GM10248 (cell line): ENCODE results near the gene MLLT1.

Experiments
- CTCF ChIA-PET: fragments of 300-600 bp; sonication (Branson Sonifier 250); formaldehyde crosslinking; extraction: SDS; loops from one replicate; lab custom pipeline; 2021; ENCODE audit warnings: antibody characterized with exemption; lab: Yijun Ruan, JAX
- POLR2A ChIA-PET: fragments of 350-650 bp; sonication (Branson Sonifier 250); formaldehyde crosslinking; extraction: SDS; loops from one replicate; lab custom pipeline; 2020; ENCODE audit warnings: antibody characterized with exemption; lab: Yijun Ruan, JAX
- DNase-seq: peaks from one replicate; pipeline ENCODE4 v3.0.0; 2012; ENCODE audit errors: extremely low spot score
- TF ChIP-seq, protein P1 (sequence below): IDR thresholded peaks from 2 replicates; pipeline ENCODE4 v1.5.1; 2012; ENCODE audit warnings: mild to moderate bottlenecking, low read depth; ENCODE audit errors: extremely low read depth, missing control alignments, control extremely low read depth

The MLLT1 gene

GRCh38 chr19:6167115-6167514 is 112.7 kb downstream of the MLLT1 start:
- ChIA-PET CTCF (interaction anchor here (1.0 to 1.5 kb wide), 4 partner anchors 9 to 56 kb away, joined by 3 to 4 read pairs (median 4); no protein-coding TSS in a partner anchor), POLR2A (no interaction called here)
- TF ChIP-seq, protein P1, sequence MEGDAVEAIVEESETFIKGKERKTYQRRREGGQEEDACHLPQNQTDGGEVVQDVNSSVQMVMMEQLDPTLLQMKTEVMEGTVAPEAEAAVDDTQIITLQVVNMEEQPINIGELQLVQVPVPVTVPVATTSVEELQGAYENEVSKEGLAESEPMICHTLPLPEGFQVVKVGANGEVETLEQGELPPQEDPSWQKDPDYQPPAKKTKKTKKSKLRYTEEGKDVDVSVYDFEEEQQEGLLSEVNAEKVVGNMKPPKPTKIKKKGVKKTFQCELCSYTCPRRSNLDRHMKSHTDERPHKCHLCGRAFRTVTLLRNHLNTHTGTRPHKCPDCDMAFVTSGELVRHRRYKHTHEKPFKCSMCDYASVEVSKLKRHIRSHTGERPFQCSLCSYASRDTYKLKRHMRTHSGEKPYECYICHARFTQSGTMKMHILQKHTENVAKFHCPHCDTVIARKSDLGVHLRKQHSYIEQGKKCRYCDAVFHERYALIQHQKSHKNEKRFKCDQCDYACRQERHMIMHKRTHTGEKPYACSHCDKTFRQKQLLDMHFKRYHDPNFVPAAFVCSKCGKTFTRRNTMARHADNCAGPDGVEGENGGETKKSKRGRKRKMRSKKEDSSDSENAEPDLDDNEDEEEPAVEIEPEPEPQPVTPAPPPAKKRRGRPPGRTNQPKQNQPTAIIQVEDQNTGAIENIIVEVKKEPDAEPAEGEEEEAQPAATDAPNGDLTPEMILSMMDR = no peak
- no peak for DNase-seq

DNA sequence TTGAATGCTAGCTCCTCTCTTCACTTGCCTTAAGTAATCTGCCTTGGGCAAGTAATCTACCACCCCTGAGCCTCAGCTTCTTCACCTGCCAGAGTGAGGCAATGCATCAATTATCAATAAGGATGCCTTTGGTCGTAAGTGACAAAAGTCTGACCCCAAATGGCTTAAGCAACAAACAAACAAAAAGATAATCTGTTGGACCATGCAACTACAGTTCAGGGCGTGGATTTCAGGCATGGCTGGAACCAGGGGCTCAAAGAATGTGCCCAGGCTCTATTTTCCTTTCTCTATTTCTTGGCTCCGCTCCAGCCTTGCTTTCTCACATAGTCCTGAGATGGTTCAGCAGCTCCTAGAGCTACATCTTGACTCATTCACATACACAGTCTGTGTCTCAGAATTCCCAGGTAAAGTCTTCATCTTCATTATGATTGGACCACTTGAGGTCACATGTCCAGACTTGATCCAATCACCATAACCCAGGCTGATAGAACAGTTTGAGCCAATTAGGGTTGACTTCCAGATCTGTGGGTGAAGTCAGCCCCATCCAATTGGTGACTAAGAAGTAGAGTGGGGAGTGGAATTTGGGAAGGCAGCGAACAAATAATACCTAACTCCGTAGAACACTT is 114.8 kb downstream of the MLLT1 start:
- CTCF ChIA-PET = interaction anchor here (1.1 to 2.2 kb wide), 9 partner anchors 10 to 151 kb away, joined by 3 to 9 read pairs (median 4); no protein-coding TSS in a partner anchor
- POLR2A ChIA-PET = no interaction called here
- TF ChIP-seq, protein P1 = no peak
- no peak for DNase-seq

DNA sequence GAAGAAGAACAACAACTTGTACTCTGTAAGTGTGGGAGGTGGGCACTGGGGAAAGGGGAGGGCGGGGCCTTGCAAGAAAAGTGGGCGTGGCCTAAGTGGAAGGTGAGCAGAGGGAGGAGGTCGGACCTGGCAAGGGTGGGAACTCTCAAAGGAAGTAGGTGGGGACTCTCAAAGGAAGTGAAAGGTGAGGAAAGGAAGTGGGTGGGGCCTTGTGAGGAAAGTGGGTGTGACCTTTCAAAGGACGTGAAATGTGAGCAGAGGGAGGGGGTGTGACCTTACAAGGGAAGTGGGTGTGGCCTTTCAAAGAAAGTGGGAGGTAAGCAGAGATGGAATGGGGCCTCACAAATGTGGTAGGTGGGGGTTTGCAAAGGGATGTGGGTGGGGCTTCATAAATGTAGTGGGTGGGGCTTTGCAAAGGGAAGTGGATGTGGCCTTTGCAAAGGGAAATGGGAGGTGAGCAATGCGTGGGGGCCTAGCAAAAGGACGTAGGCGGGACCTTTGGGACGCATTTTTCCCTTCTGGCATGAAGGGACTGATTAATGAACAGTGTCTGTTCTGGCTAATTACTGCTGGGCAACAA is 118.4 kb downstream of the MLLT1 start:
- ChIA-PET CTCF (interaction anchor here (1.2 kb wide), 1 partner anchor 20 kb away, joined by 3 read pairs; no protein-coding TSS in a partner anchor), POLR2A (interaction anchor here (0.7 kb wide), 1 partner anchor 211 kb away, joined by 7 read pairs; no protein-coding TSS in a partner anchor)
- TF ChIP-seq, protein P1 = no peak
- peak; percentile 67 for DNase-seq
